Psoas muscle (tissue), 8 donors: Measurements from ENCODE around the gene SPRR1A. TPM values are rescaled to one million over a fixed set of nuclear protein-coding genes. Genes with fewer than 3 reads are reported as not detected.

ENCODE experiments used
- ATAC-seq, 4 donors: fragments of 200-7000 bp; cut with Tn5 transposase; one replicate each; pipeline ENCODE4 v1.9.1; 2020; ENCODE audit warnings: moderate library complexity in 3 of 4, mild to moderate bottlenecking in 2 of 4
- DNase-seq, 2 donors: peaks; one replicate each; pipeline ENCODE4 v3.0.0-alpha.2; 2020
- H3K27ac ChIP-seq: fragments of 200-600 bp; one replicate; pipeline ENCODE4 v1.8.0; 2022
- H3K27me3 ChIP-seq, 3 donors: fragments of 200-600 bp in 1 of 3; one replicate each; pipeline versions ENCODE4 v1.6.1 to v1.8.0; 2013 to 2022; ENCODE audit warnings: low read length in 2 of 3, mild to moderate bottlenecking in 2 of 3, moderate library complexity in 1 of 3; ENCODE audit not compliant: insufficient read depth in 3 of 3
- H3K36me3 ChIP-seq, 2 donors: fragments of 200-600 bp in 1 of 2; one replicate each; pipeline versions ENCODE4 v1.6.1 to v1.8.0; 2013 to 2022; ENCODE audit warnings: low read depth in 1 of 2, mild to moderate bottlenecking in 1 of 2, moderate library complexity in 1 of 2; ENCODE audit not compliant: insufficient read depth in 1 of 2
- H3K4me1 ChIP-seq: fragments of 200-600 bp; one replicate; pipeline ENCODE4 v1.8.0; 2022
- H3K4me3 ChIP-seq: fragments of 200-600 bp; one replicate; pipeline ENCODE4 v1.8.0; 2022; ENCODE audit warnings: mild to moderate bottlenecking
- H3K9me3 ChIP-seq: fragments of 200-600 bp; one replicate; pipeline ENCODE4 v1.8.0; 2022
- WGBS, 3 donors: extraction: QIAGEN DNeasy Blood & Tissue Kit; methylation state at CpG; one replicate each; pipeline versions ENCODE4 v1.1.6 to v1.1.7; 2013; 5-methylcytosine and 5-hydroxymethylcytosine counted together
- intact Hi-C, 2 donors: fragments of 100-400 bp; cut with DNase I; formaldehyde crosslinking; loops; one replicate each; pipeline versions ENCODE4 v1.11.0 to v1.14.2; 2022
- polyA plus RNA-seq, 3 donors: library from polyadenylated mRNA; stranded (reverse); fragments of 200-250 nt; gene quantifications; one replicate each; pipeline ENCODE4 v1.2.3, GENCODE V29; 2013
- total RNA-seq, 4 donors: library from RNA; stranded (reverse); fragmentation: NEBNext Ultra II Directional in 2 of 4; extraction: Animal tissue kit (Norgen Biotek cat#: 25700) in 2 of 4; gene quantifications; one replicate each; pipeline versions ENCODE4 v1.2.1 to v1.2.4, GENCODE V29; 2021 to 2023
- TF ChIP-seq, protein P1 (sequence below): fragments of 200-600 bp; IDR thresholded peaks from one replicate; pipeline ENCODE4 v1.8.0; 2022; ENCODE audit warnings: antibody characterized with exemption
- donor health status: healthy with polysubstance abuse.
- donor health status: DM: no; HTN: no; CAD: no; lungs with moderate emphysema.
- donor health status: Bipolar disorder and iron deficiency.
- donor health status: healthy.
- donor health status: DM: yes; HTN: yes; CAD: no.
- donor health status: DM: no; HTN: no; CAD: no.
- donor health status: DM: no; HTN: no; CAD: no.
- donor health status: DM: yes; HTN: yes; CAD: no.

The SPRR1A gene
- total and polyA plus RNA-seq, 7 donors = not detected

DNA sequence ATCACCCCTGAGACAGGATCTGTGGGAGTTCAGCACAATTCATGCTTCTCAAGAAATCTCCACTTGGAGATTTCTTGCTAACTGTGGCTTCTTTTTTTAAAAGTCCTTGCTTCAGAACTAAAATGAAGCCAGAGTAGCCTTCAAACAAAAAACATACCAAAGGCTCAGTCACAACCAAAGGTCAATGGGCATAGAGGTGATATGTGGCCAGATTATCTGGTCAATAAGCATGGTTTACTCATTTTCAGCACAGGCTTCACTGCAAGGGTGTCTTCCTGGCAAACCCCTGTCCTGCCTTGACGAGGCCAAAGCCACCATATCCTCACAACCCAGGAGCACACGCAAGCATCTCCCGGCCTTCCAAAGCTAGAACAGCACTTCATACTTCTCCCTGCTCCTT is 24.6 kb upstream of the SPRR1A start:
- Histone ChIP-seq H3K4me3 (no peak overlapping the region), H3K27ac (no peak overlapping the region), H3K4me1 (no peaks in the 10 kb centered on the region), H3K27me3 (peaks cover 0 to 1% (median 0%) of the 10 kb centered on the region in 3 donors), H3K36me3 (no peaks in the 10 kb centered on the region), H3K9me3 (no peaks in the 10 kb centered on the region)
- TF ChIP-seq, protein P1, sequence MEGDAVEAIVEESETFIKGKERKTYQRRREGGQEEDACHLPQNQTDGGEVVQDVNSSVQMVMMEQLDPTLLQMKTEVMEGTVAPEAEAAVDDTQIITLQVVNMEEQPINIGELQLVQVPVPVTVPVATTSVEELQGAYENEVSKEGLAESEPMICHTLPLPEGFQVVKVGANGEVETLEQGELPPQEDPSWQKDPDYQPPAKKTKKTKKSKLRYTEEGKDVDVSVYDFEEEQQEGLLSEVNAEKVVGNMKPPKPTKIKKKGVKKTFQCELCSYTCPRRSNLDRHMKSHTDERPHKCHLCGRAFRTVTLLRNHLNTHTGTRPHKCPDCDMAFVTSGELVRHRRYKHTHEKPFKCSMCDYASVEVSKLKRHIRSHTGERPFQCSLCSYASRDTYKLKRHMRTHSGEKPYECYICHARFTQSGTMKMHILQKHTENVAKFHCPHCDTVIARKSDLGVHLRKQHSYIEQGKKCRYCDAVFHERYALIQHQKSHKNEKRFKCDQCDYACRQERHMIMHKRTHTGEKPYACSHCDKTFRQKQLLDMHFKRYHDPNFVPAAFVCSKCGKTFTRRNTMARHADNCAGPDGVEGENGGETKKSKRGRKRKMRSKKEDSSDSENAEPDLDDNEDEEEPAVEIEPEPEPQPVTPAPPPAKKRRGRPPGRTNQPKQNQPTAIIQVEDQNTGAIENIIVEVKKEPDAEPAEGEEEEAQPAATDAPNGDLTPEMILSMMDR = no peak
- ATAC-seq = no peak
- intact Hi-C loops = no loop called here
- no peak for DNase-seq
- WGBS, 3 donors = 72 to 81% (median 78%) methylated on average over 3 of the region's 3 CpGs

DNA sequence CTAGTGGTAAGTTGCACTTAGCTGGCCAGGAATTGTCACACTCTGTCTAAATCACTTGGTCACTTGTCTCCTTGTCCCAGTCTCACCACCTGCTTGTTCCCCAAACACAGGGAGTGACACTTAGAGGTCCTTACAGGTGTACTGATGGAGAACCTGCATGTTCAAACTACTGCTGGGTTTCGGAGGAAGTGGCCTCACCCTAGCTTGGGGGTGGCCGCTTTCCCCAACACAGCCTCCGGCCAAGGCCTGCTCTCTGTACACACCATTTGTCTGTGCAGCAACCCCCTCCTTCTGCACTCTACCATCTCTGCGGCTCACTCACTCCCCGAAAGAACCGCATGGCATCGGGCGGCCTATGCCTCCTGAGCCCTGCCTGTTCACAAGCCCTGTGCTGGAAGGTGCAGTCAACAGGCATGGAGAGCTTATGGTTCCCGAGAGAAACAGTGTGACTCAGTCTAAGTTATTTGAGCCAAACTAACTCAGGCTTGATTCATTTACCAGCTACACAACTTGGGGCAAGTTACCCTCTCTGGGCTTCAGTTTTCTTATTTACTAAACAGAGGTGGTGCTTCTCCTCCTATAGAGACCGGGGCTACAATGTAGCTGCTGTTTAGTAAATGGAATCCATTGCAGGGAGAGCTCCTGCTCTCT is 24.0 kb upstream of the SPRR1A start:
- Histone ChIP-seq H3K9me3 (no peaks in the 10 kb centered on the region), H3K4me3 (no peak overlapping the region), H3K27ac (no peak overlapping the region), H3K4me1 (no peaks in the 10 kb centered on the region), H3K36me3 (no peaks in the 10 kb centered on the region), H3K27me3 (no peaks in the 10 kb centered on the region)
- 88 to 91% (median 89%) methylated on average over 10 of the region's 10 CpGs for WGBS, 3 donors
- TF ChIP-seq, protein P1 = no peak
- DNase-seq = no peak
- ATAC-seq = no peak
- intact Hi-C loops = no loop called here

DNA sequence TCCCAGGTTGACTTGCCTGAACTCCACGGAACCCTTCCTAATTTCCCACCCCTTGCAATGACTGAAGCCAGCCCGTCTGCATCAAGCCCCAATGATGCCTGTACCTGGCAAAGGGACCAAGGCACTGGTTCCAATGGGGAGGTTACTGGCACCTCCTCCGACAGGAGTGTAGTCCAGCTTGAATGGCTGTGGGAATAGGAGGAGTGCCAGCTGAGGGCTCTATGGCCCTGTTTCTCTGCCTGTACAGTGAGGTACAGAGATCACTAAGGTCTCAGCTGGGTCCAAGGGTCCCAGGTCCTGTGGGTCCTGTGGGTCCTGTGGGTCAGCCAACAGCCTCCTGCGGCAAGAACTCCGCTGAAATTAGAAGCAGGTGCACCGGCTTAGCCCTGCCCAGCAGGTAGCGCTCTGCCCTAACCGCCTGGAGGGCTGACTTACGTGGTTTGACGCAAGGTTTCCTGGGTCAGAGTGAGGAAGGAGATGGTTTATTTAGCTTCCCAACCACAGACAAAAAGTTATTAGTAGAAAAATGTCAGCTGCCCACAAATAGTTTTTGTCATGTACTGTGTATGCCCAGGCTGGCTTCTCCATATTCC is 23.3 kb upstream of the SPRR1A start:
- TF ChIP-seq, protein P1 = no peak
- H3K4me1 ChIP-seq = no peaks in the 10 kb centered on the region
- intact Hi-C loops = no loop called here
- no peak overlapping the region for H3K4me3 ChIP-seq
- 60 to 74% (median 73%) methylated on average over 10 of the region's 10 CpGs for WGBS, 3 donors
- no peak overlapping the region for H3K27ac ChIP-seq
- no peaks in the 10 kb centered on the region for H3K36me3 ChIP-seq
- no peak for ATAC-seq
- H3K9me3 ChIP-seq = no peaks in the 10 kb centered on the region
- H3K27me3 ChIP-seq = no peaks in the 10 kb centered on the region
- DNase-seq = no peak

DNA sequence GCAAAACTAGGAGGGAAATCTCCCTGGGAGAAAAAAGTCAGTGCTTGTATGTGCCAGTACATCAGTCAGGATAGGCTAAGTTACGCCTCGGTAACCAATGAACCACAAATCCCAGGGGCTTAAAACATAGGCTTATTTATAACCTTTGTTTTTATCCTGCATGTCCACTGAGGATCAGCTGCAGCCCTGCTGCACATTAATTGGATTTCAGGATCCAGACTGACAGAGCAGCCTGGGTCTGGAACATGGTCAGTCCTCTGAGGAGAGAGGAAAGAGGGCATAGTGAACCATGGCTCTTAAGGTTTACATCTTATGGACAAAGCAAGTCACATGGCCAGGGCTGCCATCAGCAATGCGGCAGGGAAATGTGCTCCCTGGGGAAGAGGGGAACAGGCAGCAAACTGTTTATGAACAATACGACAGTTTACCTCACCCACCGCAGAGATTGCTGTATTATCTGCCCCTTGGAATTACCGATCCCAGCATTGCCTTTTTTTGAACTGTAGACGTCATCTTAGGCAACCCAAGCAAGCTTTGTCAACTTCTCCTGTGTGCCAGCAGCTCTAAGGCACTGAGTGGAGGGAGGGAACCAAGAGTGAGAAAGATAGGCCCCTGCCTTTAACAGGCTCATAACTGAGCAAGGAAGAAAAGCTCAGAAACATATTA is 22.5 kb upstream of the SPRR1A start:
- H3K27me3 ChIP-seq = no peaks in the 10 kb centered on the region
- H3K9me3 ChIP-seq = no peaks in the 10 kb centered on the region
- intact Hi-C loops = no loop called here
- no peak for ATAC-seq
- TF ChIP-seq, protein P1 = no peak
- H3K27ac ChIP-seq = no peak overlapping the region
- 56 to 70% (median 62%) methylated on average over 7 of the region's 7 CpGs for WGBS, 3 donors
- DNase-seq = no peak
- H3K36me3 ChIP-seq = no peaks in the 10 kb centered on the region
- no peaks in the 10 kb centered on the region for H3K4me1 ChIP-seq
- no peak overlapping the region for H3K4me3 ChIP-seq
